NCI-H1930 (cell line): Measurements from ENCODE around the gene LLGL2.
"Not testable (repeated sequence)": the region's sequence is repeated elsewhere in the genome, so short reads cannot be mapped to it uniquely, and the experiment has no call there.

Source experiments
- DNase-seq, 2 experiments: peaks; one replicate each; lab custom pipeline; 2025; lab: John Stamatoyannopoulos, UW

The LLGL2 gene

GRCh38 chr17:75524970-75525805 lies at the start of gene LLGL2:
LLGL2 (plus strand) TSS chr17:75525697; CDS start chr17:75543427, 17,730 bp downstream.
- DNase-seq: peak; percentile 92 to 97

GRCh38 chr17:75475851-75476250 lies 49.6 kb upstream of the LLGL2 start:
- no peak for DNase-seq

GRCh38 chr17:75476271-75476671 lies 49.2 kb upstream of the LLGL2 start:
- DNase-seq: no peak

- DNase-seq: no peak
These were observed 48.6 kb upstream of the LLGL2 start for GRCh38 chr17:75476752-75477489.

GRCh38 chr17:75477490-75477862 lies 48.0 kb upstream of the LLGL2 start:
- not testable (repeated sequence) for DNase-seq

- no peak for DNase-seq
These were observed 47.0 kb upstream of the LLGL2 start for GRCh38 chr17:75478508-75478907.

- DNase-seq: no peak
These were observed 45.2 kb upstream of the LLGL2 start for GRCh38 chr17:75480281-75480680.

- DNase-seq: no peak
These were observed 44.1 kb upstream of the LLGL2 start for GRCh38 chr17:75481194-75482068.

GRCh38 chr17:75482098-75482942 lies 43.2 kb upstream of the LLGL2 start:
- DNase-seq: no peak

GRCh38 chr17:75485688-75486087 lies 39.8 kb upstream of the LLGL2 start:
- DNase-seq: no peak

GRCh38 chr17:75486151-75486550 lies 39.3 kb upstream of the LLGL2 start:
- DNase-seq: no peak

- no peak for DNase-seq
These were observed 38.5 kb upstream of the LLGL2 start for GRCh38 chr17:75486951-75487350.

GRCh38 chr17:75487351-75488070 lies 38.0 kb upstream of the LLGL2 start:
- DNase-seq: no peak

- no peak for DNase-seq
These were observed 36.6 kb upstream of the LLGL2 start for GRCh38 chr17:75488693-75489510.

GRCh38 chr17:75489511-75489955 lies 36.0 kb upstream of the LLGL2 start:
- DNase-seq: no peak

GRCh38 chr17:75490173-75490743 lies 35.2 kb upstream of the LLGL2 start:
- DNase-seq: no peak

- no peak for DNase-seq
These were observed 34.4 kb upstream of the LLGL2 start for GRCh38 chr17:75490953-75491649.

- no peak for DNase-seq
These were observed 33.8 kb upstream of the LLGL2 start for GRCh38 chr17:75491680-75492079.
